GM21723 (cell line): ENCODE data around the gene ASB12.
"Not testable (repeated sequence)": the region's sequence is repeated elsewhere in the genome, so short reads cannot be mapped to it uniquely, and the experiment has no call there.

ENCODE experiments used
- ATAC-seq: cut with Tn5 transposase; IDR thresholded peaks from one replicate; pipeline ENCODE4 v1.9.1; 2021; ENCODE audit warnings: mild to moderate bottlenecking, moderate library complexity; ENCODE audit not compliant: unreplicated experiment

The ASB12 gene

GRCh38 chrX:64230123-64230970, at the start of gene ASB12:
TSS of gene ASB12 (minus strand) at chrX:64230607. CDS start at chrX:64225650, 4,957 bp downstream.
- ATAC-seq: no peak

GRCh38 chrX:64265265-64265664, 34.9 kb upstream of the ASB12 start:
- no peak for ATAC-seq

- no peak for ATAC-seq
These were observed 1.3 kb downstream of the ASB12 start for GRCh38 chrX:64229154-64229553.

- no peak for ATAC-seq
These were observed 12.4 kb downstream of the ASB12 start for GRCh38 chrX:64218023-64218422.

- not testable (repeated sequence) for ATAC-seq
These were observed 16.4 kb downstream of the ASB12 start for GRCh38 chrX:64213989-64214388.

- ATAC-seq: no peak
These were observed 23.7 kb downstream of the ASB12 start for GRCh38 chrX:64206556-64207162.

GRCh38 chrX:64205735-64206501, 24.5 kb downstream of the ASB12 start:
- ATAC-seq: peak; percentile 87

GRCh38 chrX:64205441-64205734, 25.0 kb downstream of the ASB12 start, which contains the start of gene AMER1:
TSS of gene AMER1 (minus strand) at chrX:64205708. CDS start at chrX:64193286, 12,422 bp downstream.
- ATAC-seq: peak; percentile 48

GRCh38 chrX:64204701-64205440, 25.5 kb downstream of the ASB12 start:
- ATAC-seq: peak; percentile 14

GRCh38 chrX:64204252-64204651, 26.2 kb downstream of the ASB12 start:
- no peak for ATAC-seq

GRCh38 chrX:64202808-64203325, 27.5 kb downstream of the ASB12 start:
- no peak for ATAC-seq

GRCh38 chrX:64198036-64198435, 32.4 kb downstream of the ASB12 start:
- ATAC-seq: no peak

- ATAC-seq: no peak
These were observed 33.8 kb downstream of the ASB12 start for GRCh38 chrX:64196606-64197005.

GRCh38 chrX:64195862-64196261, 34.5 kb downstream of the ASB12 start:
- no peak for ATAC-seq

GRCh38 chrX:64192673-64193072, 37.7 kb downstream of the ASB12 start:
- ATAC-seq: no peak

GRCh38 chrX:64192040-64192439, 38.4 kb downstream of the ASB12 start:
- no peak for ATAC-seq

GRCh38 chrX:64191281-64192010, 39.0 kb downstream of the ASB12 start:
- ATAC-seq: no peak

GRCh38 chrX:64190136-64190740, 40.2 kb downstream of the ASB12 start:
- no peak for ATAC-seq

- ATAC-seq: no peak
These were observed 41.5 kb downstream of the ASB12 start for GRCh38 chrX:64188901-64189300.

GRCh38 chrX:64187762-64188150, 42.7 kb downstream of the ASB12 start:
- no peak for ATAC-seq
